H1 (cell line): Measurements from ENCODE around the gene FAM76A. TPM values are rescaled to one million over a fixed set of nuclear protein-coding genes. Genes with fewer than 3 reads are reported as not detected.

Experiments
- CTCF ChIA-PET: fragments of 300-600 bp; sonication (Branson Sonifier 250); formaldehyde crosslinking; loops from one replicate; lab custom pipeline; 2021; ENCODE audit not compliant: partially characterized antibody; lab: Charles Lee
- POLR2A ChIA-PET: fragments of 300-600 bp; sonication (Branson Sonifier 250); formaldehyde crosslinking; loops from one replicate; lab custom pipeline; 2021; ENCODE audit warnings: inconsistent platforms; ENCODE audit not compliant: partially characterized antibody; lab: Charles Lee
- DNase-seq, 2 experiments: peaks; one replicate each; pipeline versions ENCODE4 v3.0.0 to v3.0.0-alpha.2; 2010 to 2022; ENCODE audit warnings: low spot score in 2 of 2, low read depth in 1 of 2, mixed read lengths in 1 of 2
- FAIRE-seq: peaks from 2 replicates; lab custom pipeline; 2011; peaks lifted over from hg19 to GRCh38; lab: Jason Lieb, UNC
- H2AFZ ChIP-seq: 2 replicates; pipeline ENCODE4 v1.8.1; 2012; ENCODE audit warnings: low read length, inconsistent platforms
- H2AK5ac ChIP-seq: 2 replicates; pipeline ENCODE4 v1.6.1; 2013; ENCODE audit warnings: low read depth, low read length
- H2BK120ac ChIP-seq: replicated peaks from 2 replicates; pipeline ENCODE3; 2013; ENCODE audit warnings: low read depth, low read length, inconsistent platforms
- H2BK12ac ChIP-seq: 2 replicates; pipeline ENCODE4 v1.6.1; 2013; ENCODE audit warnings: low read depth, low read length
- H2BK15ac ChIP-seq: 2 replicates; pipeline ENCODE4 v1.6.1; 2013; ENCODE audit warnings: low read length
- H2BK20ac ChIP-seq: 2 replicates; pipeline ENCODE4 v1.6.1; 2013; ENCODE audit warnings: low read length
- H2BK5ac ChIP-seq: 2 replicates; pipeline ENCODE4 v1.6.1; 2013; ENCODE audit warnings: low read depth, low read length
- H3K14ac ChIP-seq: 2 replicates; pipeline ENCODE4 v1.6.1; 2013; ENCODE audit warnings: inconsistent platforms; ENCODE audit not compliant: insufficient read length
- H3K18ac ChIP-seq: 2 replicates; pipeline ENCODE4 v1.6.1; 2013; ENCODE audit warnings: low read length; ENCODE audit errors: extremely low read depth
- H3K23ac ChIP-seq: 2 replicates; pipeline ENCODE4 v1.6.1; 2013; ENCODE audit warnings: inconsistent platforms; ENCODE audit not compliant: insufficient read length
- H3K23me2 ChIP-seq: 2 replicates; pipeline ENCODE4 v1.6.1; 2013; ENCODE audit warnings: low read depth, low read length
- H3K27ac ChIP-seq: 2 replicates; pipeline ENCODE4 v1.6.1; 2011; ENCODE audit warnings: low read depth, low read length, inconsistent platforms
- H3K27me3 ChIP-seq, 4 experiments: replicated peaks in 1 of 4; 1 replicate in 1 of 4; 2 replicates in 3 of 4; pipeline versions ENCODE4 v1.6.1 to v1.8.1; 2011 to 2013; ENCODE audit warnings: low read length in 3 of 4, mild to moderate bottlenecking in 3 of 4, inconsistent platforms in 2 of 4, mixed read lengths in 2 of 4, moderate library complexity in 1 of 4; ENCODE audit not compliant: control insufficient read depth in 3 of 4, insufficient read depth in 3 of 4; ENCODE audit errors: extremely low read depth in 1 of 4
- H3K36me3 ChIP-seq, 4 experiments: 2 replicates each; pipeline versions ENCODE4 v1.6.1 to v1.8.1; 2011 to 2013; ENCODE audit warnings: mild to moderate bottlenecking in 4 of 4, low read length in 3 of 4, moderate library complexity in 2 of 4, control low read depth in 1 of 4, inconsistent platforms in 1 of 4; ENCODE audit not compliant: insufficient read depth in 4 of 4, control insufficient read depth in 2 of 4
- H3K4ac ChIP-seq: replicated peaks from 2 replicates; pipeline ENCODE3; 2013; ENCODE audit warnings: low read length, low read depth, mixed read lengths, inconsistent platforms; ENCODE audit not compliant: insufficient read length
- H3K4me1 ChIP-seq, 4 experiments: replicated peaks in 1 of 4; 1 replicate in 1 of 4; 2 replicates in 3 of 4; pipeline versions ENCODE4 v1.6.1 to v1.8.1; 2011 to 2013; ENCODE audit warnings: low read length in 3 of 4, inconsistent platforms in 2 of 4, mixed read lengths in 1 of 4; ENCODE audit not compliant: insufficient read depth in 4 of 4, control insufficient read depth in 3 of 4
- H3K4me2 ChIP-seq, 2 experiments: 2 replicates each; pipeline versions ENCODE4 v1.6.1 to v1.8.1; 2011 to 2013; ENCODE audit warnings: low read depth in 2 of 2, low read length in 2 of 2, control low read depth in 1 of 2, inconsistent platforms in 1 of 2, mild to moderate bottlenecking in 1 of 2; ENCODE audit not compliant: insufficient read depth in 1 of 2
- H3K4me3 ChIP-seq, 4 experiments: fragments of 200-600, 300-600 bp in 1 of 4; sonication (generic), shearing (Covaris generic), sonication (Bioruptor Twin) in 1 of 4; 2 replicates each; pipeline versions ENCODE4 v1.5.1 to v1.8.1; 2011 to 2016; ENCODE audit warnings: low read length in 4 of 4, low read depth in 3 of 4, control low read depth in 2 of 4, inconsistent platforms in 2 of 4, mild to moderate bottlenecking in 2 of 4, mixed read lengths in 1 of 4, moderate library complexity in 1 of 4; ENCODE audit not compliant: insufficient read depth in 2 of 4; ENCODE audit errors: extremely low read depth in 1 of 4
- H3K56ac ChIP-seq: replicated peaks from 2 replicates; pipeline ENCODE3; 2013; ENCODE audit warnings: low read depth, mild to moderate bottlenecking, mixed read lengths, low read length, inconsistent platforms; ENCODE audit not compliant: insufficient read length
- H3K79me1 ChIP-seq: 2 replicates; pipeline ENCODE4 v1.6.1; 2013; ENCODE audit warnings: low read depth, low read length, control low read depth
- H3K79me2 ChIP-seq, 2 experiments: 2 replicates each; pipeline versions ENCODE4 v1.6.1 to v1.8.1; 2012 to 2013; ENCODE audit warnings: low read length in 2 of 2, mild to moderate bottlenecking in 2 of 2, inconsistent platforms in 1 of 2; ENCODE audit not compliant: insufficient read depth in 2 of 2, control insufficient read depth in 1 of 2
- H3K9ac ChIP-seq, 4 experiments: replicated peaks in 1 of 4; 1 replicate in 1 of 4; 2 replicates in 3 of 4; pipeline versions ENCODE4 v1.6.1 to v1.8.1; 2011 to 2013; ENCODE audit warnings: low read depth in 3 of 4, low read length in 3 of 4, control low read depth in 2 of 4, mild to moderate bottlenecking in 2 of 4, moderate library complexity in 2 of 4, inconsistent platforms in 1 of 4; ENCODE audit errors: extremely low read depth in 1 of 4
- H3K9me3 ChIP-seq, 2 experiments: 2 replicates each; pipeline versions ENCODE4 v1.6.1 to v1.8.1; 2012 to 2013; ENCODE audit warnings: mild to moderate bottlenecking in 2 of 2, moderate library complexity in 2 of 2, control low read depth in 1 of 2, inconsistent platforms in 1 of 2, low read depth in 1 of 2, low read length in 1 of 2, mixed read lengths in 1 of 2; ENCODE audit not compliant: insufficient read depth in 2 of 2
- H4K20me1 ChIP-seq, 2 experiments: replicated peaks in 1 of 2; 2 replicates each; pipeline versions ENCODE3 to v1.8.1; 2011 to 2013; ENCODE audit warnings: inconsistent platforms in 2 of 2, low read length in 2 of 2, mild to moderate bottlenecking in 1 of 2; ENCODE audit not compliant: insufficient read depth in 2 of 2, control insufficient read depth in 1 of 2
- H4K5ac ChIP-seq: 2 replicates; pipeline ENCODE4 v1.6.1; 2013; ENCODE audit warnings: low read length, low read depth, mixed read lengths, inconsistent platforms; ENCODE audit not compliant: insufficient read length
- H4K8ac ChIP-seq: 2 replicates; pipeline ENCODE4 v1.8.0; 2013; ENCODE audit warnings: mild to moderate bottlenecking, moderate library complexity, low read length, inconsistent platforms; ENCODE audit not compliant: insufficient read depth; ENCODE audit errors: extremely low read depth
- H4K91ac ChIP-seq: replicated peaks from 2 replicates; pipeline ENCODE3; 2013; ENCODE audit warnings: low read length, mixed read lengths, inconsistent platforms; ENCODE audit not compliant: insufficient read length
- CHD1 ChIP-seq: IDR thresholded peaks from 2 replicates; pipeline ENCODE4 v1.6.1; 2012; ENCODE audit warnings: low read depth, low read length, improper control_type of control experiment
- CHD2 ChIP-seq: IDR thresholded peaks from 2 replicates; pipeline ENCODE4 v1.6.1; 2012; ENCODE audit warnings: low read length, improper control_type of control experiment
- EGR1 ChIP-seq: IDR thresholded peaks from 2 replicates; pipeline ENCODE4 v1.6.1; 2011; ENCODE audit warnings: low read depth, low read length, borderline replicate concordance
- EP300 ChIP-seq, 2 experiments: IDR thresholded peaks; 1 replicate in 1 of 2; 2 replicates in 1 of 2; pipeline ENCODE4 v1.6.1; 2011 to 2012; ENCODE audit warnings: low read depth in 2 of 2, low read length in 2 of 2, mild to moderate bottlenecking in 2 of 2, borderline replicate concordance in 1 of 2, inconsistent platforms in 1 of 2, moderate library complexity in 1 of 2
- EZH2 ChIP-seq: fragments of 200-600 bp; sonication (generic); IDR thresholded peaks from 2 replicates; pipeline ENCODE4 v1.7.1; 2012; ENCODE audit warnings: low read depth, mild to moderate bottlenecking, moderate library complexity, low read length, inconsistent platforms; ENCODE audit not compliant: severe bottlenecking
- HDAC2 ChIP-seq, 2 experiments: fragments of 300-600 bp in 1 of 2; sonication (generic) in 1 of 2; IDR thresholded peaks; 2 replicates each; pipeline ENCODE4 v1.6.1; 2011 to 2012; ENCODE audit warnings: low read depth in 2 of 2, low read length in 2 of 2, mild to moderate bottlenecking in 2 of 2, moderate library complexity in 2 of 2, borderline replicate concordance in 1 of 2, inconsistent platforms in 1 of 2
- MAFK ChIP-seq: IDR thresholded peaks from 2 replicates; pipeline ENCODE4 v1.6.1; 2012; ENCODE audit warnings: low read depth, mild to moderate bottlenecking, improper control_type of control experiment, low read length
- NANOG ChIP-seq: IDR thresholded peaks from 2 replicates; pipeline ENCODE4 v1.6.1; 2011; ENCODE audit warnings: low read length, low read depth, mild to moderate bottlenecking, inconsistent platforms; ENCODE audit not compliant: insufficient read depth, poor library complexity, severe bottlenecking
- POLR2AphosphoS5 ChIP-seq: IDR thresholded peaks from 2 replicates; pipeline ENCODE4 v1.6.1; 2011; ENCODE audit warnings: low read depth, low read length
- SIN3A ChIP-seq, 2 experiments: IDR thresholded peaks in 1 of 2; conservative IDR thresholded peaks in 1 of 2; 2 replicates each; pipeline ENCODE4 v1.6.1; 2011 to 2012; ENCODE audit warnings: low read length in 2 of 2, improper control_type of control experiment in 1 of 2, low read depth in 1 of 2, mild to moderate bottlenecking in 1 of 2
- SRF ChIP-seq: IDR thresholded peaks from 2 replicates; pipeline ENCODE4 v1.6.1; 2011; ENCODE audit warnings: mild to moderate bottlenecking, low read depth, low read length, moderate library complexity
- ZNF274 ChIP-seq: IDR thresholded peaks from 2 replicates; pipeline ENCODE4 v1.7.0; 2012; ENCODE audit warnings: low read length, borderline replicate concordance; ENCODE audit errors: extremely low read depth
- WGBS, 2 experiments: shearing (Covaris generic) in 1 of 2; methylation state at CpG; one replicate each; pipeline versions ENCODE4 v1.1.6 to v1.1.7; 2013 to 2015; ENCODE audit warnings: low lambda C conversion rate in 2 of 2, mixed read lengths in 2 of 2, inconsistent platforms in 1 of 2, low coverage in 1 of 2, missing lambda C conversion rate in 1 of 2; ENCODE audit not compliant: insufficient replicate concordance in 2 of 2, insufficient coverage in 1 of 2, insufficient read length in 1 of 2; ENCODE audit errors: extremely low coverage in 1 of 2, missing lambda C conversion rate in 1 of 2; 5-methylcytosine and 5-hydroxymethylcytosine counted together
- polyA plus RNA-seq, 7 experiments: library from polyadenylated mRNA; depleted of rRNA in 3 of 7; stranded (reverse) in 5 of 7; unstranded in 2 of 7; fragments of >200 nt in 5 of 7; fragments of 200-250 nt in 2 of 7; gene quantifications; 1 replicate in 5 of 7; 2 replicates in 1 of 7; 4 replicates in 1 of 7; pipeline versions ENCODE4 v1.2.1 to v1.2.3, GENCODE V29; 2011 to 2013; ENCODE audit warnings: missing spikeins in 2 of 7, mixed read lengths in 2 of 7
- total RNA-seq: library from RNA; stranded (reverse); fragmentation: NEBNext Ultra II Directional; extraction: Animal tissue kit (Norgen Biotek cat#: 25700); gene quantifications from 2 replicates; pipeline ENCODE4 v1.2.1, GENCODE V29; 2021
- TF ChIP-seq, protein P1 (sequence below): IDR thresholded peaks from 2 replicates; pipeline ENCODE4 v1.6.1; 2012; ENCODE audit warnings: inconsistent platforms

Gene FAM76A
- total and polyA plus RNA-seq, 2 of the 8 experiments (the other 6 are each of a cell fraction or from before 2014, with no cell fraction given): 3.4 to 16.2 TPM

DNA sequence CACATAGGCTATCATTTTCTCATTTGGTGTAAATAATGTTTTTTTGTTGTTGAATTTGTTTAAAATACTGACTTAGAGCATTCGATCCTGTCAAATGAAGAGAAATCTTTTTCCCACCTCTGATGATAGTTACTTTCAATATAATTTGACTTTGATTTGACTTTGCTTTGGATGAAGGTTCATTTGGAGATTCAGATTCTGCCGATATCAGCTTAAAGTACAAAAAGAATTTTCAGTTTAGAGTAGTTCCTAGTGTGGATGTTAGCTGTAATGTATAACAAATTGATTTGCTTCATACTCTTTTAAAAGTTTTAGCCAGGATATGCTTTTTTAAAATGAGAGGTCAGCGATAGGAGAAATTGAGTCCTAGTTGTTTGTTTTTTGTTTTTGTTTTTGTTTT is 57.2 kb downstream of the FAM76A start:
- H2BK5ac ChIP-seq: no peak overlapping the region
- no peaks in the 10 kb centered on the region for H3K23me2 ChIP-seq
- H3K27ac ChIP-seq: no peak overlapping the region
- H3K18ac ChIP-seq: no peak overlapping the region
- H3K4ac ChIP-seq: no peak overlapping the region
- no peak overlapping the region for H4K8ac ChIP-seq
- no peaks in the 10 kb centered on the region for H3K36me3 ChIP-seq
- no peak overlapping the region for H2BK20ac ChIP-seq
- CTCF ChIA-PET: interaction anchor here (1.0 to 2.2 kb wide), 3 partner anchors 10 to 226 kb away, joined by 3 to 7 read pairs (median 3); partner anchors contain the start of gene STX12
- H3K56ac ChIP-seq: no peak overlapping the region
- no peak overlapping the region for H2AK5ac ChIP-seq
- H3K9me3 ChIP-seq: no peaks in the 10 kb centered on the region
- no peak overlapping the region for H2BK12ac ChIP-seq
- no peak for FAIRE-seq
- no peak overlapping the region for H4K91ac ChIP-seq
- no peaks in the 10 kb centered on the region; the same call in 1 of the 2 replicates for H3K79me1 ChIP-seq
- H3K23ac ChIP-seq: no peak overlapping the region
- no peak overlapping the region for H2BK15ac ChIP-seq
- no peak overlapping the region for H2AFZ ChIP-seq
- no peak overlapping the region for H3K4me3 ChIP-seq
- H2BK120ac ChIP-seq: no peak overlapping the region
- POLR2A ChIA-PET: interaction anchor here (1.0 to 1.3 kb wide), 2 partner anchors 48 to 305 kb away, joined by 3 read pairs; partner anchors contain the start of genes EYA3 and PPP1R8
- H3K4me1 ChIP-seq: no peaks in the 10 kb centered on the region
- H3K14ac ChIP-seq: no peak overlapping the region
- no peaks in the 10 kb centered on the region for H3K79me2 ChIP-seq
- no peak overlapping the region for H3K4me2 ChIP-seq
- WGBS, 2 experiments: 91% methylated on average over 3 of the region's 3 CpGs; no CpG with 5 or more reads in 1 of the 2 experiments
- DNase-seq: no peak
- H4K5ac ChIP-seq: no peak overlapping the region
- H3K9ac ChIP-seq: no peak overlapping the region
- H3K27me3 ChIP-seq: no peaks in the 10 kb centered on the region
- no peaks in the 10 kb centered on the region for H4K20me1 ChIP-seq
- TF ChIP-seq SRF: no peak
- no peak for TF ChIP-seq EP300 (IDR thresholded peaks at IDR 0.05; ENCODE audit: borderline replicate concordance in 1 of 2, low read depth in 2 of 2, low read length in 2 of 2)
- no peak for TF ChIP-seq POLR2AphosphoS5
- no peak for TF ChIP-seq CHD1
- TF ChIP-seq MAFK: no peak
- no peak for TF ChIP-seq NANOG
- no peak for TF ChIP-seq CHD2
- TF ChIP-seq, protein P1, sequence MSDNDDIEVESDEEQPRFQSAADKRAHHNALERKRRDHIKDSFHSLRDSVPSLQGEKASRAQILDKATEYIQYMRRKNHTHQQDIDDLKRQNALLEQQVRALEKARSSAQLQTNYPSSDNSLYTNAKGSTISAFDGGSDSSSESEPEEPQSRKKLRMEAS: no peak
- TF ChIP-seq EZH2: no peak
- no peak for TF ChIP-seq ZNF274
- TF ChIP-seq EGR1: no peak
- no peak for TF ChIP-seq SIN3A (conservative IDR thresholded peaks at IDR 0.05 in 1 of 2, IDR thresholded peaks at IDR 0.05 in 1 of 2; ENCODE audit: low read depth in 1 of 2, low read length in 2 of 2)
- no peak for TF ChIP-seq HDAC2 (IDR thresholded peaks at IDR 0.05; ENCODE audit: borderline replicate concordance in 1 of 2, low read depth in 2 of 2, low read length in 2 of 2)
